KOPT-K1 (cell line): ENCODE data around the gene OR6M1.

Experiments used
- H3K27ac ChIP-seq: fragments of 200-600 bp; sonication (generic); 2 replicates; pipeline ENCODE4 v1.5.1; 2016; ENCODE audit warnings: antibody characterized with exemption, mild to moderate bottlenecking, low read depth, low read length; ENCODE audit not compliant: poor library complexity, severe bottlenecking
- H3K36me3 ChIP-seq: fragments of 200-600 bp; sonication (generic); 2 replicates; pipeline ENCODE4 v1.5.1; 2017; ENCODE audit warnings: antibody characterized with exemption, mild to moderate bottlenecking, low read length, moderate library complexity; ENCODE audit not compliant: insufficient read depth
- H3K9me3 ChIP-seq: fragments of 200-600 bp; sonication (generic); 2 replicates; pipeline ENCODE4 v1.5.1; 2017; ENCODE audit warnings: antibody characterized with exemption, low read length, mild to moderate bottlenecking; ENCODE audit not compliant: insufficient read depth, poor library complexity, severe bottlenecking

OR6M1 gene

GRCh38 chr11:123757976-123758375 lies 48.2 kb downstream of the OR6M1 start:
- Histone ChIP-seq H3K36me3 (no peaks in the 10 kb centered on the region), H3K9me3 (peaks cover 11% of the 10 kb centered on the region)

DNA sequence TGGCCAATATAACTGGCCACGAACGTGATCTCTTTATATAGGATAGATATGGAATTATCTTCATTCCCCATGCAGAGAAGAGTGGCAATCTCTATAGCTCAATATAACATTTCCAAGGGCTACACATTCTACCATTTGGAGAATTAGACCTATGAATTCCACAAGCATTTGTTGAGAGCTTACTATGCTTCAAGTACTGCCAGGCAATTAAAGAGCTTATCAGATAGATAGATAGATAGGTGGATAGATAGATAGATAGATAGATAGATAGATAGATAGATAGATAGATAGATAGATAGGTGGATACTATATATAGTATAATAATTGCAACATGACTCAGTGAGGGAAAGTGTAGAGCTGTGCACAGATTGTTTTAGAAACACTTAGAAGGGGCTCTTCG lies 50.3 kb downstream of the OR6M1 start:
- H3K9me3 ChIP-seq, result no peaks in the 10 kb centered on the region
- H3K36me3 ChIP-seq, result no peaks in the 10 kb centered on the region

More at GRCh38 chr11:123757976-123758375, 48.2 kb downstream of the OR6M1 start:
- H3K27ac ChIP-seq, result no peak overlapping the region

More for the DNA sequence above, 50.3 kb downstream of the OR6M1 start:
- no peak overlapping the region for H3K27ac ChIP-seq
